HG03175 (cell line): ENCODE data around the gene KCTD6.

ENCODE experiments used
- ATAC-seq: cut with Tn5 transposase; IDR thresholded peaks from one replicate; pipeline ENCODE4 v1.9.1; 2021; ENCODE audit warnings: mild to moderate bottlenecking, moderate library complexity; ENCODE audit not compliant: unreplicated experiment

The KCTD6 gene

GRCh38 chr3:58551636-58552180 is 59.8 kb downstream of the KCTD6 start:
- ATAC-seq, result no peak
